Hindlimb muscle (tissue), 1 donor: ENCODE data around the gene EPS15. TPM values are rescaled to one million over a fixed set of nuclear protein-coding genes. Genes with fewer than 3 reads are reported as not detected.
"Not testable (repeated sequence)": the region's sequence is repeated elsewhere in the genome, so short reads cannot be mapped to it uniquely, and the experiment has no call there.

ENCODE experiments used
- DNase-seq: peaks from one replicate; pipeline ENCODE4 v3.0.0-alpha.2; 2013
- polyA plus RNA-seq: library from polyadenylated mRNA; unstranded; fragments of 120-200 nt; gene quantifications from one replicate; pipeline ENCODE4 v1.2.1, GENCODE V29; 2013; ENCODE audit not compliant: insufficient read length

Gene EPS15
- polyA plus RNA-seq, 1 donor = 30.4 TPM

GRCh38 chr1:51542158-51542953 is 23.3 kb upstream of the EPS15 start:
- no peak for DNase-seq

GRCh38 chr1:51541313-51542050 is 22.4 kb upstream of the EPS15 start:
- DNase-seq = no peak

- DNase-seq = no peak
These were observed 18.5 kb upstream of the EPS15 start for GRCh38 chr1:51537568-51537967.

GRCh38 chr1:51535006-51535592 is 16.0 kb upstream of the EPS15 start:
- peak; percentile 31 for DNase-seq

GRCh38 chr1:51534447-51534846 is 15.4 kb upstream of the EPS15 start:
- DNase-seq = no peak

GRCh38 chr1:51532853-51533252 is 13.8 kb upstream of the EPS15 start:
- DNase-seq = no peak

- DNase-seq = not testable (repeated sequence)
These were observed 11.4 kb upstream of the EPS15 start for GRCh38 chr1:51530447-51530846.

- no peak for DNase-seq
These were observed 8.1 kb upstream of the EPS15 start for GRCh38 chr1:51527144-51527543.

- DNase-seq = no peak
These were observed 7.2 kb upstream of the EPS15 start for GRCh38 chr1:51526248-51526647.

- DNase-seq = no peak
These were observed 6.2 kb upstream of the EPS15 start for GRCh38 chr1:51525295-51525694.

GRCh38 chr1:51524817-51525216 is 5.8 kb upstream of the EPS15 start:
- DNase-seq = no peak

GRCh38 chr1:51523931-51524330 is 4.9 kb upstream of the EPS15 start:
- no peak for DNase-seq

- DNase-seq = no peak
These were observed 1.7 kb upstream of the EPS15 start for GRCh38 chr1:51520700-51521248.

GRCh38 chr1:51519865-51520699 is 1.0 kb upstream of the EPS15 start:
- DNase-seq = no peak

GRCh38 chr1:51518586-51519047 is 449 bp downstream of the EPS15 start:
- peak; percentile 53 for DNase-seq

- peak; percentile 37 for DNase-seq
These were observed 957 bp downstream of the EPS15 start for GRCh38 chr1:51518033-51518585.

- peak; percentile 25 for DNase-seq
These were observed 1.6 kb downstream of the EPS15 start for GRCh38 chr1:51517361-51518032.

- DNase-seq = no peak
These were observed 2.4 kb downstream of the EPS15 start for GRCh38 chr1:51516649-51517158.

GRCh38 chr1:51515982-51516648 is 3.0 kb downstream of the EPS15 start:
- DNase-seq = no peak

- DNase-seq = no peak
These were observed 3.6 kb downstream of the EPS15 start for GRCh38 chr1:51515312-51515960.
